HG02759 (cell line): ENCODE data around the gene ESRP2.

ENCODE experiments used
- ATAC-seq: cut with Tn5 transposase; IDR thresholded peaks from one replicate; pipeline ENCODE4 v1.9.1; 2021; ENCODE audit warnings: mild to moderate bottlenecking, moderate library complexity; ENCODE audit not compliant: unreplicated experiment

The ESRP2 gene

GRCh38 chr16:68242085-68242484, 6.2 kb upstream of the ESRP2 start:
- no peak for ATAC-seq

- no peak for ATAC-seq
These were observed 2.1 kb upstream of the ESRP2 start for GRCh38 chr16:68238029-68238345.

- ATAC-seq = peak; percentile 84
These were observed 1.5 kb upstream of the ESRP2 start for GRCh38 chr16:68237243-68238028.

GRCh38 chr16:68236826-68237242, 907 bp upstream of the ESRP2 start:
- no peak for ATAC-seq

GRCh38 chr16:68236137-68236825, 354 bp upstream of the ESRP2 start:
- ATAC-seq = no peak

GRCh38 chr16:68235108-68235886, 630 bp downstream of the ESRP2 start:
- ATAC-seq = no peak

GRCh38 chr16:68234188-68235107, 1.5 kb downstream of the ESRP2 start:
- no peak for ATAC-seq

GRCh38 chr16:68233835-68234187, 2.1 kb downstream of the ESRP2 start:
- ATAC-seq = no peak

GRCh38 chr16:68233085-68233834, 2.7 kb downstream of the ESRP2 start:
- no peak for ATAC-seq

- ATAC-seq = no peak
These were observed 3.6 kb downstream of the ESRP2 start for GRCh38 chr16:68232335-68232734.

- ATAC-seq = no peak
These were observed 4.4 kb downstream of the ESRP2 start for GRCh38 chr16:68231384-68232136.

- no peak for ATAC-seq
These were observed 5.0 kb downstream of the ESRP2 start for GRCh38 chr16:68230956-68231355.

GRCh38 chr16:68230176-68230571, 5.8 kb downstream of the ESRP2 start:
- ATAC-seq = no peak

GRCh38 chr16:68229431-68230175, 6.3 kb downstream of the ESRP2 start:
- no peak for ATAC-seq

GRCh38 chr16:68228652-68229051, 7.3 kb downstream of the ESRP2 start:
- ATAC-seq = no peak

GRCh38 chr16:68227850-68228553, 7.9 kb downstream of the ESRP2 start:
- no peak for ATAC-seq

GRCh38 chr16:68227183-68227793, 8.6 kb downstream of the ESRP2 start:
- no peak for ATAC-seq

- no peak for ATAC-seq
These were observed 9.8 kb downstream of the ESRP2 start for GRCh38 chr16:68226116-68226515.
